B cell (primary cell): Measurements from ENCODE around the gene NECTIN1. TPM values are rescaled to one million over a fixed set of nuclear protein-coding genes. Genes with fewer than 3 reads are reported as not detected.

Source experiments
- ATAC-seq: fragments of 200-7000 bp; cut with Tn5 transposase; one replicate; pipeline ENCODE4 v1.10.0; 2021; ENCODE audit warnings: low read depth, mild to moderate bottlenecking, moderate number of reproducible peaks, moderate library complexity
- CTCF ChIA-PET: fragments of 350-600 bp; sonication (Branson Sonifier 250); formaldehyde crosslinking; loops from one replicate; lab custom pipeline; 2021; ENCODE audit warnings: antibody characterized with exemption, inconsistent platforms; lab: Charles Lee
- POLR2A ChIA-PET: fragments of 350-600 bp; sonication (Branson Sonifier 250); formaldehyde crosslinking; loops from one replicate; lab custom pipeline; 2021; ENCODE audit warnings: antibody characterized with exemption; lab: Charles Lee
- DNase-seq: peaks from one replicate; pipeline ENCODE4 v3.0.0; 2013
- H2AFZ ChIP-seq: 2 replicates; pipeline ENCODE4 v1.6.1; 2012; ENCODE audit warnings: mild to moderate bottlenecking, low read depth, low read length; ENCODE audit not compliant: insufficient read depth, poor library complexity, severe bottlenecking
- H3K27ac ChIP-seq, 2 donors: 1 replicate in 1 of 2; 2 replicates in 1 of 2; pipeline ENCODE4 v1.5.1; 2012 to 2013; ENCODE audit warnings: low read length in 2 of 2, mild to moderate bottlenecking in 2 of 2, moderate library complexity in 1 of 2
- H3K27me3 ChIP-seq, 4 experiments: fragments of 200-600 bp in 1 of 4; sonication (generic) in 1 of 4; replicated peaks in 1 of 4; 1 replicate in 2 of 4; 2 replicates in 2 of 4; pipeline versions ENCODE4 v1.6.1 to v1.7.0; 2013 to 2016; ENCODE audit warnings: low read length in 3 of 4, mild to moderate bottlenecking in 2 of 4, mixed read lengths in 1 of 4, moderate library complexity in 1 of 4; ENCODE audit not compliant: insufficient read depth in 4 of 4, control insufficient read depth in 3 of 4; ENCODE audit errors: control extremely low read depth in 1 of 4
- H3K36me3 ChIP-seq, 2 experiments: replicated peaks in 1 of 2; 1 replicate in 1 of 2; 2 replicates in 1 of 2; pipeline versions ENCODE4 v1.6.1 to v1.7.1; 2013; ENCODE audit warnings: low read length in 1 of 2; ENCODE audit not compliant: insufficient read depth in 2 of 2, control insufficient read depth in 1 of 2; ENCODE audit errors: control extremely low read depth in 1 of 2, extremely low read depth in 1 of 2
- H3K4me1 ChIP-seq, 2 donors: fragments of 200-600 bp in 1 of 2; sonication (generic) in 1 of 2; 1 replicate in 1 of 2; 2 replicates in 1 of 2; pipeline versions ENCODE4 v1.5.1 to v1.6.1; 2013 to 2017; ENCODE audit warnings: low read length in 2 of 2; ENCODE audit not compliant: control insufficient read depth in 2 of 2, insufficient read depth in 2 of 2
- H3K4me2 ChIP-seq: replicated peaks from 2 replicates; pipeline ENCODE3; 2012; ENCODE audit warnings: mild to moderate bottlenecking, low read depth, low read length; ENCODE audit not compliant: poor library complexity, severe bottlenecking
- H3K4me3 ChIP-seq, 5 experiments: fragments of 200-600 bp in 1 of 5; sonication (generic) in 1 of 5; 1 replicate in 3 of 5; 2 replicates in 2 of 5; pipeline versions ENCODE4 v1.5.1 to v1.7.0; 2011 to 2016; ENCODE audit warnings: low read length in 4 of 5, mild to moderate bottlenecking in 4 of 5, low read depth in 2 of 5, control low read depth in 1 of 5, moderate library complexity in 1 of 5; ENCODE audit not compliant: insufficient read depth in 1 of 5; ENCODE audit errors: control extremely low read depth in 1 of 5, extremely low read depth in 1 of 5
- H3K79me2 ChIP-seq: fragments of 200-600 bp; sonication (generic); one replicate; pipeline ENCODE4 v1.6.0; 2016; ENCODE audit warnings: low read length; ENCODE audit not compliant: control insufficient read depth, insufficient read depth
- H3K9ac ChIP-seq: fragments of 200-600 bp; sonication (generic); 2 replicates; pipeline ENCODE4 v1.6.1; 2017; ENCODE audit warnings: mild to moderate bottlenecking, low read length, moderate library complexity
- H3K9me3 ChIP-seq, 3 donors: one replicate each; pipeline versions ENCODE4 v1.6.1 to v1.7.1; 2013; ENCODE audit warnings: low read length in 2 of 3; ENCODE audit not compliant: control insufficient read depth in 2 of 3, insufficient read depth in 1 of 3; ENCODE audit errors: control extremely low read depth in 1 of 3
- H4K20me1 ChIP-seq: 2 replicates; pipeline ENCODE4 v1.6.0; 2012; ENCODE audit warnings: mild to moderate bottlenecking, low read length; ENCODE audit not compliant: insufficient read depth, control insufficient read depth, poor library complexity, severe bottlenecking
- H3K27ac Mint-ChIP-seq: one replicate; pipeline ENCODE4 v1.8.0; 2021; ENCODE audit warnings: mixed read lengths
- H3K27me3 Mint-ChIP-seq: one replicate; pipeline ENCODE4 v1.8.0; 2021; ENCODE audit warnings: mixed read lengths
- H3K4me1 Mint-ChIP-seq: one replicate; pipeline ENCODE4 v1.8.0; 2021; ENCODE audit warnings: mixed read lengths
- H3K4me3 Mint-ChIP-seq: one replicate; pipeline ENCODE4 v1.8.0; 2021; ENCODE audit warnings: mixed read lengths
- H3K9me3 Mint-ChIP-seq: one replicate; pipeline ENCODE4 v1.8.0; 2022; ENCODE audit warnings: mixed read lengths; ENCODE audit not compliant: insufficient read depth
- EZH2 ChIP-seq: IDR thresholded peaks from 2 replicates; pipeline ENCODE4 v1.6.1; 2012; ENCODE audit warnings: borderline replicate concordance, low read depth, mild to moderate bottlenecking, moderate library complexity, low read length; ENCODE audit not compliant: insufficient read depth, poor library complexity, severe bottlenecking
- WGBS: methylation state at CpG from one replicate; pipeline ENCODE4 v1.1.5; 2013; ENCODE audit warnings: missing lambda C conversion rate; ENCODE audit not compliant: insufficient coverage; 5-methylcytosine and 5-hydroxymethylcytosine counted together
- intact Hi-C: fragments of 100-400 bp; cut with micrococcal nuclease; formaldehyde crosslinking; loops from one replicate; pipeline ENCODE4 v1.10.0; 2022
- polyA plus RNA-seq: library from polyadenylated mRNA; depleted of rRNA; stranded (reverse); fragments of >200 nt; gene quantifications from 2 replicates; pipeline ENCODE4 v1.2.3, GENCODE V29; 2012
- total RNA-seq, 2 donors: library from RNA; stranded (reverse); fragments of 120-200 nt in 1 of 2; gene quantifications; 1 replicate in 1 of 2; 2 replicates in 1 of 2; pipeline versions ENCODE4 v1.2.3 to v1.2.4, GENCODE V29; 2013 to 2022
- TF ChIP-seq, protein P1 (sequence below): fragments of 200-600 bp; IDR thresholded peaks from one replicate; pipeline ENCODE4 v1.8.0; 2022; ENCODE audit warnings: antibody characterized with exemption, mild to moderate bottlenecking

NECTIN1 gene
- total and polyA plus RNA-seq, 2 donors (not counting 1 experiment from before 2014, with no cell fraction given) = 2.1 to 3.9 TPM

- Histone ChIP-seq H3K4me1 (peaks cover 26 to 32% of the 10 kb centered on the region in 2 donors), H3K4me2 (no peak overlapping the region), H3K9ac (no peak overlapping the region), H3K36me3 (no peaks in the 10 kb centered on the region), H3K9me3 (peaks cover 0 to 5% (median 0%) of the 10 kb centered on the region in 3 donors), H3K27ac (no peak overlapping the region), H4K20me1 (peaks cover 16% of the 10 kb centered on the region), H3K4me3 (no peak overlapping the region), H3K27me3 (peaks cover 0 to 25% (median 10%) of the 10 kb centered on the region in 4 experiments), H2AFZ (no peak overlapping the region), H3K79me2 (peaks cover 5% of the 10 kb centered on the region)
- DNase-seq (no peak), ATAC-seq (no peak)
- H3K27ac Mint-ChIP-seq = no peak overlapping the region
- H3K27me3 Mint-ChIP-seq = peaks cover 16% of the 10 kb centered on the region
- peaks cover 22% of the 10 kb centered on the region for H3K4me1 Mint-ChIP-seq
- 92% methylated on average over 4 of the region's 4 CpGs for WGBS
- POLR2A ChIA-PET = no interaction called here
- H3K4me3 Mint-ChIP-seq = no peak overlapping the region
- TF ChIP-seq, protein P1, sequence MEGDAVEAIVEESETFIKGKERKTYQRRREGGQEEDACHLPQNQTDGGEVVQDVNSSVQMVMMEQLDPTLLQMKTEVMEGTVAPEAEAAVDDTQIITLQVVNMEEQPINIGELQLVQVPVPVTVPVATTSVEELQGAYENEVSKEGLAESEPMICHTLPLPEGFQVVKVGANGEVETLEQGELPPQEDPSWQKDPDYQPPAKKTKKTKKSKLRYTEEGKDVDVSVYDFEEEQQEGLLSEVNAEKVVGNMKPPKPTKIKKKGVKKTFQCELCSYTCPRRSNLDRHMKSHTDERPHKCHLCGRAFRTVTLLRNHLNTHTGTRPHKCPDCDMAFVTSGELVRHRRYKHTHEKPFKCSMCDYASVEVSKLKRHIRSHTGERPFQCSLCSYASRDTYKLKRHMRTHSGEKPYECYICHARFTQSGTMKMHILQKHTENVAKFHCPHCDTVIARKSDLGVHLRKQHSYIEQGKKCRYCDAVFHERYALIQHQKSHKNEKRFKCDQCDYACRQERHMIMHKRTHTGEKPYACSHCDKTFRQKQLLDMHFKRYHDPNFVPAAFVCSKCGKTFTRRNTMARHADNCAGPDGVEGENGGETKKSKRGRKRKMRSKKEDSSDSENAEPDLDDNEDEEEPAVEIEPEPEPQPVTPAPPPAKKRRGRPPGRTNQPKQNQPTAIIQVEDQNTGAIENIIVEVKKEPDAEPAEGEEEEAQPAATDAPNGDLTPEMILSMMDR = no peak
- no peak for TF ChIP-seq EZH2
- intact Hi-C loops = no loop called here
- no peaks in the 10 kb centered on the region for H3K9me3 Mint-ChIP-seq
- CTCF ChIA-PET = interaction anchor here (1.0 kb wide), 1 partner anchor 99 kb away, joined by 3 read pairs; no protein-coding TSS in a partner anchor
Measured at GRCh38 chr11:119723952-119724325, 5.1 kb downstream of the NECTIN1 start.

DNA sequence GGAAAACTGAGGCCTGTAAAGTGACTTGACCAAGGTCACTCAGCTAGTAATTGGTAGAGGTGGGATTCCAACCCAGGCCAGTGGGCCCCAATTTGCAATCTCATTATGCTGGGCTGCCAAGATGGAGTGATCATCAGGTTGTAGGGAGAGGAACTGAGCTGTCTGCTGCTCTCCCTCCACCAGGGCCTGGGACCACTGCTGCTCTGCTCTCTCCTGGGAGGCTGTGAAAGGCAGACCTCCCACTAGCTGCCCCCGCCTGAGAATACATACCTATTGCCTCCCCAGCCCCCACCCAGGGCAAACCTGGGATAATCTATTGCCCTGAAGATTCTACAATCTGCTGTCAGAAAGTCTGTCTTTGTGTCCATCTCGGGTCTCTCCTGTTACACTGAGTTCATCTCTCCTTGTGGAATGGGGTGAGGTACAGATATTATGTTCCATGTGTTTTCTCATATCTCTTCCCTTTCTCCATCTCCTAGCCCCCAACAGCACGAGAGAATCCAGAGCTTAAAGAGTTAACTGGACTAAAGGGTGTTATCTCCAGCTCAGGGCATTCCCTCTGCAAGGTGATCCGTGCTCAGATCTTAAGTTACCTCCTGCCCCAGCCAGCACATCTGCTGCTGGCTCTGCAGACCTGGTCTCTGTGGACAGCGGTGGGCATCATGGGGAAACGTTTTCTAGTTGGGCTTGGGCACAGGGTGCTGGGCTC, 5.6 kb downstream of the NECTIN1 start:
- Mint-ChIP-seq H3K9me3 (no peaks in the 10 kb centered on the region), H3K4me1 (peaks cover 22% of the 10 kb centered on the region), H3K4me3 (no peak overlapping the region), H3K27me3 (peaks cover 16% of the 10 kb centered on the region), H3K27ac (no peak overlapping the region)
- CTCF ChIA-PET = no interaction called here
- POLR2A ChIA-PET = no interaction called here
- ATAC-seq (no peak), DNase-seq (no peak)
- TF ChIP-seq, protein P1 = no peak
- no peak for TF ChIP-seq EZH2
- no peak overlapping the region for H3K4me3 ChIP-seq
- H3K9ac ChIP-seq = no peak overlapping the region
- H3K4me2 ChIP-seq = no peak overlapping the region
- H3K36me3 ChIP-seq = no peaks in the 10 kb centered on the region
- 69% methylated on average over 3 of the region's 6 CpGs for WGBS
- peaks cover 26 to 32% of the 10 kb centered on the region in 2 donors for H3K4me1 ChIP-seq
- H4K20me1 ChIP-seq = peaks cover 16% of the 10 kb centered on the region
- H3K27me3 ChIP-seq = peaks cover 0 to 24% (median 10%) of the 10 kb centered on the region in 4 experiments
- H3K9me3 ChIP-seq = peaks cover 0 to 5% (median 0%) of the 10 kb centered on the region in 3 donors
- H3K79me2 ChIP-seq = peaks cover 5% of the 10 kb centered on the region
- intact Hi-C loops = no loop called here
- no peak overlapping the region for H2AFZ ChIP-seq
- no peak overlapping the region for H3K27ac ChIP-seq
